HEK293 (cell line): Measurements from ENCODE around the gene SULT2B1.

Experiments used
- CTCF ChIA-PET: fragments of 350-600 bp; formaldehyde crosslinking; extraction: SDS; loops from one replicate; lab custom pipeline; 2021; ENCODE audit warnings: antibody characterized with exemption; lab: Yijun Ruan, JAX
- POLR2A ChIA-PET: fragments of 300-600 bp; formaldehyde crosslinking; extraction: SDS; loops from one replicate; lab custom pipeline; 2020; ENCODE audit warnings: antibody characterized with exemption, inconsistent platforms; lab: Yijun Ruan, JAX
- H3K27ac ChIP-seq: fragments of 200-500 bp; sonication (Bioruptor generic); 2 replicates; pipeline ENCODE4 v1.5.1; 2014; ENCODE audit warnings: low read depth, low read length, control low read depth, inconsistent platforms; ENCODE audit errors: extremely low read depth
- H3K36me3 ChIP-seq, 2 experiments: fragments of 200-500 bp in 1 of 2; sonication (Bioruptor generic) in 1 of 2; 1 replicate in 1 of 2; 2 replicates in 1 of 2; pipeline ENCODE4 v1.5.1; 2014 to 2017; ENCODE audit warnings: inconsistent platforms in 2 of 2, low read length in 2 of 2; ENCODE audit not compliant: control insufficient read depth in 2 of 2, insufficient read depth in 1 of 2
- H3K4me1 ChIP-seq: fragments of 200-500 bp; sonication (Bioruptor generic); 2 replicates; pipeline ENCODE4 v1.5.1; 2014; ENCODE audit warnings: mild to moderate bottlenecking, low read length, inconsistent platforms; ENCODE audit not compliant: control insufficient read depth, insufficient read depth
- H3K4me3 ChIP-seq: 2 replicates; pipeline ENCODE4 v1.5.1; 2011; ENCODE audit warnings: low read depth, mild to moderate bottlenecking, control low read depth, low read length, moderate library complexity
- H3K9me3 ChIP-seq: fragments of 200-500 bp; sonication (Bioruptor generic); 2 replicates; pipeline ENCODE4 v1.5.1; 2014; ENCODE audit warnings: low read depth, low read length, inconsistent platforms; ENCODE audit not compliant: control insufficient read depth, insufficient read depth
- EGR2 ChIP-seq: fragments of 450-650 bp; formaldehyde crosslinking; IDR thresholded peaks from 2 replicates; pipeline ENCODE4 v1.5.1; 2016; ENCODE audit warnings: low read depth, missing biosample characterization, missing genetic modification characterization
- ELK4 ChIP-seq: IDR thresholded peaks from 2 replicates; pipeline ENCODE4 v1.6.1; 2011; ENCODE audit warnings: mild to moderate bottlenecking, low read depth, low read length, borderline replicate concordance
- HOXA7 ChIP-seq: sonication (generic); formaldehyde crosslinking; IDR thresholded peaks from 2 replicates; pipeline ENCODE4 v1.8.1; 2022; ENCODE audit warnings: missing genetic modification reagents, borderline replicate concordance
- IKZF3 ChIP-seq: fragments of 450-650 bp; IDR thresholded peaks from 2 replicates; pipeline ENCODE4 v1.5.0; 2018; ENCODE audit warnings: missing biosample characterization, mild to moderate bottlenecking, missing genetic modification characterization, moderate library complexity
- KLF7 ChIP-seq: fragments of 450-650 bp; formaldehyde crosslinking; IDR thresholded peaks from 2 replicates; pipeline ENCODE4 v1.5.1; 2016; ENCODE audit warnings: missing biosample characterization, missing genetic modification characterization, borderline replicate concordance
- PRDM1 ChIP-seq: fragments of 450-650 bp; formaldehyde crosslinking; IDR thresholded peaks from 2 replicates; pipeline ENCODE4; 2016; ENCODE audit warnings: missing biosample characterization, missing genetic modification characterization
- SCRT2 ChIP-seq: fragments of 450-650 bp; formaldehyde crosslinking; IDR thresholded peaks from 2 replicates; pipeline ENCODE4 v1.5.1; 2016; ENCODE audit warnings: missing biosample characterization, missing genetic modification characterization
- TRIM28 ChIP-seq: IDR thresholded peaks from 2 replicates; pipeline ENCODE4 v1.6.1; 2011; ENCODE audit warnings: low read length, control low read depth, borderline replicate concordance
- ZBTB1 ChIP-seq: fragments of 450-650 bp; formaldehyde crosslinking; IDR thresholded peaks from 2 replicates; pipeline ENCODE4 v1.5.1; 2016; ENCODE audit warnings: missing biosample characterization, missing genetic modification characterization
- ZBTB11 ChIP-seq: fragments of 450-650 bp; formaldehyde crosslinking; conservative IDR thresholded peaks from 2 replicates; pipeline ENCODE4 v1.5.1; 2016; ENCODE audit warnings: low read depth, missing biosample characterization, missing genetic modification characterization
- ZBTB20 ChIP-seq: fragments of 450-650 bp; formaldehyde crosslinking; IDR thresholded peaks from 2 replicates; pipeline ENCODE4 v1.5.1; 2016; ENCODE audit warnings: missing biosample characterization, missing genetic modification characterization
- ZBTB44 ChIP-seq: fragments of 450-650 bp; IDR thresholded peaks from 2 replicates; pipeline ENCODE4 v1.5.1; 2018; ENCODE audit warnings: missing biosample characterization, mild to moderate bottlenecking, missing genetic modification characterization
- ZNF10 ChIP-seq: fragments of 450-650 bp; formaldehyde crosslinking; IDR thresholded peaks from 2 replicates; pipeline ENCODE4 v1.5.1; 2017; ENCODE audit warnings: missing biosample characterization, missing genetic modification characterization
- ZNF148 ChIP-seq: fragments of 450-650 bp; formaldehyde crosslinking; IDR thresholded peaks from 2 replicates; pipeline ENCODE4 v1.5.0; 2017; ENCODE audit warnings: missing biosample characterization, missing genetic modification characterization, borderline replicate concordance
- ZNF239 ChIP-seq: fragments of 450-650 bp; formaldehyde crosslinking; IDR thresholded peaks from 2 replicates; pipeline ENCODE4 v1.5.1; 2016; ENCODE audit warnings: missing biosample characterization, missing genetic modification characterization
- ZNF266 ChIP-seq: fragments of 450-650 bp; formaldehyde crosslinking; IDR thresholded peaks from 2 replicates; pipeline ENCODE4 v1.5.1; 2016; ENCODE audit warnings: missing biosample characterization, missing genetic modification characterization, low read depth
- ZNF292 ChIP-seq: fragments of 450-650 bp; formaldehyde crosslinking; IDR thresholded peaks from 2 replicates; pipeline ENCODE4 v1.5.1; 2016; ENCODE audit warnings: low read depth, missing biosample characterization, missing genetic modification characterization, borderline replicate concordance
- ZNF362 ChIP-seq: fragments of 450-650 bp; formaldehyde crosslinking; IDR thresholded peaks from 2 replicates; pipeline ENCODE4 v1.5.1; 2016; ENCODE audit warnings: missing biosample characterization, missing genetic modification characterization
- ZNF37A ChIP-seq: fragments of 450-650 bp; IDR thresholded peaks from 2 replicates; pipeline ENCODE4 v1.5.1; 2018; ENCODE audit warnings: missing biosample characterization, missing genetic modification characterization
- ZNF423 ChIP-seq: fragments of 450-650 bp; formaldehyde crosslinking; IDR thresholded peaks from 2 replicates; pipeline ENCODE4 v1.5.1; 2016; ENCODE audit warnings: missing biosample characterization, missing genetic modification characterization
- ZNF433 ChIP-seq: fragments of 450-650 bp; formaldehyde crosslinking; IDR thresholded peaks from 2 replicates; pipeline ENCODE4 v1.5.1; 2016; ENCODE audit warnings: missing biosample characterization, missing genetic modification characterization, low read depth
- ZNF473 ChIP-seq: fragments of 450-650 bp; formaldehyde crosslinking; IDR thresholded peaks from 2 replicates; pipeline ENCODE4 v1.5.1; 2017; ENCODE audit warnings: missing biosample characterization, missing genetic modification characterization
- ZNF510 ChIP-seq: fragments of 450-650 bp; formaldehyde crosslinking; IDR thresholded peaks from 2 replicates; pipeline ENCODE4 v1.5.1; 2018; ENCODE audit warnings: mild to moderate bottlenecking, missing genetic modification characterization, missing biosample characterization; ENCODE audit not compliant: insufficient replicate concordance
- ZNF654 ChIP-seq: fragments of 450-650 bp; formaldehyde crosslinking; IDR thresholded peaks from 2 replicates; pipeline ENCODE4 v1.5.1; 2016; ENCODE audit warnings: low read depth, missing biosample characterization, missing genetic modification characterization
- ZNF677 ChIP-seq: fragments of 450-650 bp; IDR thresholded peaks from 2 replicates; pipeline ENCODE4 v1.5.0; 2018; ENCODE audit warnings: missing biosample characterization, mild to moderate bottlenecking, missing genetic modification characterization, moderate library complexity

Gene SULT2B1

GRCh38 chr19:48624067-48624594 lies 72.2 kb downstream of the SULT2B1 start (continued):
- TF ChIP-seq ZBTB11 (tag by site-specific recombination), result no peak
- no peak for TF ChIP-seq ZBTB1 (tag by site-specific recombination)
- no peak for TF ChIP-seq ZBTB44

GRCh38 chr19:48624791-48625723 lies 73.1 kb downstream of the SULT2B1 start:
- peak overlapping the region; percentile 51 for H3K4me3 ChIP-seq
- peaks cover 0 to 29% of the 10 kb centered on the region in 2 experiments; a peak in 1 of 3 replicates for H3K36me3 ChIP-seq
- ChIA-PET POLR2A (interaction anchor here (0.5 to 3.3 kb wide), 2 partner anchors 10 to 1585 kb away, joined by 4 to 28 read pairs; partner anchors contain the start of gene FAM83E), CTCF (interaction anchor here (0.8 kb wide), 1 partner anchor 16 kb away, joined by 4 read pairs; no protein-coding TSS in a partner anchor)
- peak overlapping the region; percentile 37; the same call in 1 of the 2 replicates for H3K27ac ChIP-seq
- H3K4me1 ChIP-seq, result peaks cover 10% of the 10 kb centered on the region
- H3K9me3 ChIP-seq, result no peaks in the 10 kb centered on the region
- TF ChIP-seq ELK4 (no peak), IKZF3 (tag by site-specific recombination) (no peak), KLF7 (tag by site-specific recombination) (0 out of 2 replicates have a peak, but pooled peaks have one; percentile 15), EGR2 (tag by site-specific recombination) (no peak), ZNF423 (no peak), ZNF37A (tag by site-specific recombination) (no peak), HOXA7 (no peak), ZNF239 (tag by site-specific recombination) (no peak), ZNF148 (no peak), ZNF10 (tag by site-specific recombination) (no peak), TRIM28 (no peak), ZNF510 (tag by site-specific recombination) (no peak), ZNF362 (tag by site-specific recombination) (no peak), PRDM1 (peak; percentile 74), ZNF433 (tag by site-specific recombination) (no peak), SCRT2 (tag by site-specific recombination) (0 out of 2 replicates have a peak, but pooled peaks have one; percentile 27), ZNF654 (tag by site-specific recombination) (no peak), ZNF473 (tag by site-specific recombination) (no peak), ZNF677 (no peak), ZNF292 (tag by site-specific recombination) (no peak), ZBTB20 (tag by site-specific recombination) (no peak), ZNF266 (tag by site-specific recombination) (no peak)
